HG03439 (cell line): Measurements from ENCODE around the gene KRT80.

Experiments used
- ATAC-seq: cut with Tn5 transposase; IDR thresholded peaks from one replicate; pipeline ENCODE4 v1.9.1; 2021; ENCODE audit warnings: mild to moderate bottlenecking, moderate library complexity; ENCODE audit not compliant: unreplicated experiment

The KRT80 gene

DNA sequence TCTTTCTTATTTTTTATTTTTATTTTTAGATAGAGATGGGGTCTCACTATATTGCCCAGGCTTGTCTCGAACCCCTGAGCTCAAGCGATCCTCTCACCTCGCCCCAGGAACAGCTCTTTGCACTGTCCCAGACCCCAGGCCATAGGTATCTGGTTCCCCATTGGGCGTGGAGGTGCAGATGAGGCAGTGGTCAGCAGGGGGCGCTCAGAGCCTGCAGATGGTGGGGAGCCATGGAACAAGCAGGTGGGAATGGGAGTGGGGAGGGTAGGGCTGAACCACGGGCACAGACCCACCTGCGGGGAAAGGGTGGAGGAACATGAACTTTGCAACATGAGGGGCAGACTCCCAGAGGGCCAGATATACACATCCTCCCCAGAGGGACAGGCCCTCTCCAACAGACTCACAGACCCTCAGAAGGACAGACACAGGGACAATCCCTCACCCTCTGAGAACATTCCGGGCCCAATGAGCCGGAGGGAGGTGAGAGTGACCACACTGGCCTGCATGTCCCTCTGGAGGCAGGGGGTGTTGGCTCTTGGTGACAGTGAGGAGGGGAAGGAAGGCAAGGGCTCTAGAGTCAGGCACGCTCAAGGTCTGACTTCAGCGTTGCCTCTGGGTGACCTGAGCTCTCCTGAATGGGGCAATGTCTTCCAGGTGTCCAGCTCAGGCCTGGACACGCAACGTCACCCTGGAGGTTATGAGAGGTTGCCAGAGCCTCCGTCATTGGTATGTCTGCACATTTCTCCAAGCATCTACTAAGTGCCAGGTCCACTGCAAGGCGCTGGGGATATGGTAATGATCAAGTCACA is 34.9 kb downstream of the KRT80 start:
- no peak for ATAC-seq

GRCh38 chr12:52156311-52156710 is 35.5 kb downstream of the KRT80 start:
- no peak for ATAC-seq

DNA sequence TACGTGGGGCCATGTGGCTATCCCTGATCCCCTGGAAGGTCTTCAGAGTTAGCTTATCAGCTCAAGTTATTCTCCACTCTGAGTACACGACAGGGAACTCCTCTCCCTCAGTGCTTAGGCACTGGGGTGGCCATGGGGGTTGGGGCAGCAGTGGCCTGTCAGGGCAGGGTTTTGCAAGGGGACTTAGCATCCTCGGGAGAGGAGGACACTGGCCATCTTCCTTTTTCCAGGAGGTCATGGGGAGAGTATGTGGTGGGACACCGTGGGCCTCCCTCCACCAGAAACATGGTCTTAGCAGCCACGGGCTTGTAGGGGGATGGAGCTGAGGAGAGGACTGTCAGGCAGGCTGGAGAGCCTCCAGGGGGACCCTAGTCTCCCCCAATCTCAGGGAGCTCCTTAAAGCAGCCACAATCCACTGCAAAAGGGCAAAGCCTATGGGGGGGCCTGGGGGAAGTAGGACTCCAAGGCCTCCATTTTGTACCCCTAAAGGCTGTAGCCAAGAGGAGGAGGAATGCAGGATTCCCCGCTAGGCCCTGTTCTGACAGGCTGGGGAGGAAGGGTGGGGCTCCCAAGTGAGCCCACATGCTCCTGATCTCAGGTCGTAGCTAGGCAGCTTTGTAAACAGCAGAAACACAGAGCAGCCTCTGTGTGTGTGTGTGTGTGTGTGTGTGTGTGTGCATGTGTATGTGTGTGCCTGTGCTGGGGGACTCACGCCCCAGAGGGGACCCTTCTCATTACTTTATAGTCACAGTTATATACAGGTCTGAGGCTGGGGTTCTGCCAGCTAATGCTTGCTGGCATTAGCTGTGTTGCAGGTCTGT is 36.6 kb downstream of the KRT80 start:
- no peak for ATAC-seq

GRCh38 chr12:52152905-52153317 is 38.9 kb downstream of the KRT80 start:
- ATAC-seq = no peak

GRCh38 chr12:52151837-52152783 is 39.7 kb downstream of the KRT80 start:
- ATAC-seq = no peak

DNA sequence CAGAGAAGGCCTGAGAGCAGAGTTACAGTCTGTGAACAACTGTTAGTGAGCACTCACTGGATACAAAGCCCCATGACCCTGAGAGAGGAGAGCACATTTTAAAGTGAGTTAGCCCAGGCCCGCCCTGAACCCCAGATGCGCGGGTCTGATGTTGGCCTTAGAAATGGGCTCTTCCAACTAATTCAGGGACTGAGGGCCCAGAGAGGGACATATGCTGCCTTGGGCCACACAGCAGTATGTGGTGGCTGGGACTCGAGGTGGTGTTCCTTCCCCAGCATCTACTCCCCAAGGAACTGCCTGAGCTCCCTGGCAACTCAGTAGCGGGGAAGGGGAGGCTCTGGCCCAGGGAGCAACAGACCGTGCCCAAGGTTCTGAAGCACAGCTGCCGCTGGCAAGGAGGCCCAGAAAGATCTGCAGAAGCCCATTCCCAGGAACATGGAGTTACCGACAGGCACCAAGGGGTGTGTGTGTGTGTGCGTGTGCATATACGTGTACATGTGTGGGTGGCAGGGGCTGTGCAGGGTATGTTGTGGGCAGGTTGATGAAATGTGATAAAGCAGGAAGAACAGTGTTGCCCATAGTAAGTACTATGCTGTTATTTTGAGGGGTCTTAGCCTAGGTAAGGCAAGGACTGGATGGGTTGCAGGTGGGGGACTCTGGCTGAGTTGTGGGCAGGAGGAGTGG is 40.5 kb downstream of the KRT80 start:
- no peak for ATAC-seq

- no peak for ATAC-seq
These were observed 42.1 kb downstream of the KRT80 start for GRCh38 chr12:52149651-52150241.

DNA sequence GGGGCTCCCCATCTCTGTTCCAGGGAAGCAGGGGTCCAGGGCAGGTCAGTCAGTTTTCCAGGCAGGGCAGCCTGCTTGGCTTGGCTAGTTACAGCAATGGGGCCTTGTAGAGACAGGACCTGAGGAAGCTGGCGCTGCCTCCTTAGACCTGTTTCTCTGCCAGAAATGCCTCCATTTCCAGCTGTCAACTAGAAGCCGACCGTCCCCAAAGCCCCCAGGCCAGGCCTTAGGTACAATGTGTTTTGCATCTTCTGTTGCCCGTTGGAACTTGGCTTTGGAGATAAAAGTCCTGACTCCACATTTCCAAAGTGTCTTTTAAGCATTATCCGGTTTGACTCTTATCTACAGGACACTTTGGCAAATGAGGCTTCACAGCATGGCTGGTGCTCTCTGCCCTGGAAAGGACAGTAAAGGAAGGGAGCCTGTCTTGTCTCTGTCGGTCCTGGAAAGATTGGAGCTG is 42.6 kb downstream of the KRT80 start:
- no peak for ATAC-seq

- ATAC-seq = no peak
These were observed 43.2 kb downstream of the KRT80 start for GRCh38 chr12:52148464-52149181.

GRCh38 chr12:52147964-52148463 is 43.8 kb downstream of the KRT80 start:
- no peak for ATAC-seq

GRCh38 chr12:52147367-52147963 is 44.3 kb downstream of the KRT80 start:
- ATAC-seq = no peak

DNA sequence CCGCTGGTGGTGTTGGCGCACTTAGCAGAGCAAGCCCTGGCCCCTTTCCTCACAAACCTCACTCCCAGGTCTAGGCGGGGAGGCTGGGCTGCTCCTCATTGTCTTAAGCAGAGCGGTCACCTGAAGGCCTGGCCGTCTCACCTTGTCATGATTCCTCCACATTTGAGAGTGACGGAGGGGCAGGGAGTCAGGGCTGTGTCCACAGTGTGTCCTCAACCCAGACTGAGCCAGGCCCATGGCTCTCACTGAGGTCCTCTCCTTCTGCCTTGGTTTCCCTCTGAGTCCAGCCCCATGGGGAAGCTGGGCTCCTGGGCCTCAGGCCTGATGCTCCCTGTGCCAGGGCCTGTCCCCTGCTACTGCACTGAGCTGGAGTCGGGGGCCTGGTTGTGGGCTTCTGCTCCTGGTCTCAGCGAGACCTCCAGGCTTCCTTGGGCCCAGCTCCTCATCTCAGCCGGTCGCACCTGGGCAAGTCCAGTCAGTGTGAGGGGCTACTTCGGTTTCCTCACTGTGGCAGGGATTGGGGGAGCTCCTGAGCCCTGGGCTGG is 44.9 kb downstream of the KRT80 start:
- no peak for ATAC-seq

- no peak for ATAC-seq
These were observed 45.6 kb downstream of the KRT80 start for GRCh38 chr12:52146089-52146821.

- ATAC-seq = no peak
These were observed 46.4 kb downstream of the KRT80 start for GRCh38 chr12:52145228-52146088.

- no peak for ATAC-seq
These were observed 47.1 kb downstream of the KRT80 start for GRCh38 chr12:52144512-52145227.

- ATAC-seq = no peak
These were observed 49.4 kb downstream of the KRT80 start for GRCh38 chr12:52142431-52142830.
